ENCODE results near the gene LINGO3.

The LINGO3 gene

DNA sequence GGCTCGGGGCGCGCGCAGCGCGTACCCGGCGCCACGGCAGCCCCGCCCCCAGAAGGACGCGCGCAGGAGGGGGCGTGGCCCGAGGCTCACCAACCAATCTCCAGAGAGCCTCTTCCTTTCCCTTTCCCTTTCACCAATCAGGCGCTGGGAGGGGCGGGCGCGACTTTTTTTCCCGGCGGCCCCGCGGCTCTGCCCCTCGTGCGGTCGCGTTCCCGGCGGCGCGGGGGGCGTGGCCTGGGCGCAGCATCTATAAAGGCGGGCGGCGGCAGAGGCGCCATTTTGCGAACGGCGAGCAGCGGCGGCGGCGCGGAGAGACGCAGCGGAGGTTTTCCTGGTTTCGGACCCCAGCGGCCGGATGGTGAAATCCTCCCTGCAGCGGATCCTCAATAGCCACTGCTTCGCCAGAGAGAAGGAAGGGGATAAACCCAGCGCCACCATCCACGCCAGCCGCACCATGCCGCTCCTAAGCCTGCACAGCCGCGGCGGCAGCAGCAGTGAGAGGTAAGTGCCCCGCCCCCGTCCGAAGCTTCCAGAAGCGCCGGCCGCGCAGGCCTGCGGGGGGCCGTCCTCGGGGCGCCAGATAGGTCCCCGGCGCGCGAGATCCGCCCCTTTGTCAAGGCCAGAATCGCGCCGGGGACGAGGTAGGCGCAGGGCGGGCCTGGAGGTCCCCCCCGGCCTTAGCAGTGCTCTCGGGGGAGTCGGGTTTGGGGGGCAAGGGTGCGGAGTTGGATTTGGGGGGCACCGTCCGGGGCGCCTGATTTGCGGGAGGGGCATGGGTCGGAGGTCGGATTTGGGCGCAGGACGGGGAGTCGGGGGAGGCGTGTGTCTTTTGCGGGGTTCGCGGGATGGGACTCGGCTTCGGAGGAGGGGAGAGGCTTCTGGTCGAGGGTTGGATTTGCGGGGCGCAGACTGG lies 38.5 kb downstream of the LINGO3 start:
- peak; percentile 98 to 99 (median 99) for DNase-seq (ENCODE audit: low read depth in 3 of 3, low spot score in 1 of 3)

DNA sequence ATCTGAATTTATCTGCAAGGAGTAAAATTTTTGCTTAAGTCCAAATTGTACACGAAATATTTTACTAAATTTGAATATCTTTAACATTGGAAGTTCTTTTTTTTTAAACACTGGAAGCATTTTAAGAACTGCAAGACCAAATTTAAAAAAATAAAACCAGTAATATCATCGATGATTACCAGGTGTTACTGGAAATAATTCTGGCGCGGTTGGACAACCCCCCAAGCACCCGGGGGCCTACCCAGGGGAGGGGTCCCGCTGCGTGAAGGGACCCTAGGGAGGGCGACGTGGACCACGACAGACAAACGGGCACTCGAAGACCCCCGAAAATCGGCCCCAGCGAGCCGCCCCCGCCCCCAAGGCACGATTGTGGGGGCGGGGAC lies 39.1 kb downstream of the LINGO3 start:
- no peak for DNase-seq (ENCODE audit: low read depth in 3 of 3, low spot score in 1 of 3)

DNA sequence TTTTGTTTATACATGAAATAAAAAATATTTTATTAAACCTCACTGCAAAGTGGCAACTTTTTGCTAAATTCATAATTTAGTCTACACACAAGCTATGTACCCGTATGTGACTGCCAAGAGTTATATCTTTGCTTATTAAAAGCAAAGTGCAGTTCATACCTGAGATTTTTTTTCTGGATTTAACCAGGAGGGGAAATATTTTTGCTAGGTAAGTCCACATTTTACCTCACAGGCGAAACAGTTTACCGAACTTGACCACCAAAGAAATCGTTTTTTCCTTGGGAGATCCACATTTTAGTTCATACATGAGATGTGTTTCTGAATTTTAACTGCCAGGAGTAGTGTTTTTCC lies 39.5 kb downstream of the LINGO3 start:
- DNase-seq (ENCODE audit: low read depth in 3 of 3, low spot score in 1 of 3), result no peak

DNA sequence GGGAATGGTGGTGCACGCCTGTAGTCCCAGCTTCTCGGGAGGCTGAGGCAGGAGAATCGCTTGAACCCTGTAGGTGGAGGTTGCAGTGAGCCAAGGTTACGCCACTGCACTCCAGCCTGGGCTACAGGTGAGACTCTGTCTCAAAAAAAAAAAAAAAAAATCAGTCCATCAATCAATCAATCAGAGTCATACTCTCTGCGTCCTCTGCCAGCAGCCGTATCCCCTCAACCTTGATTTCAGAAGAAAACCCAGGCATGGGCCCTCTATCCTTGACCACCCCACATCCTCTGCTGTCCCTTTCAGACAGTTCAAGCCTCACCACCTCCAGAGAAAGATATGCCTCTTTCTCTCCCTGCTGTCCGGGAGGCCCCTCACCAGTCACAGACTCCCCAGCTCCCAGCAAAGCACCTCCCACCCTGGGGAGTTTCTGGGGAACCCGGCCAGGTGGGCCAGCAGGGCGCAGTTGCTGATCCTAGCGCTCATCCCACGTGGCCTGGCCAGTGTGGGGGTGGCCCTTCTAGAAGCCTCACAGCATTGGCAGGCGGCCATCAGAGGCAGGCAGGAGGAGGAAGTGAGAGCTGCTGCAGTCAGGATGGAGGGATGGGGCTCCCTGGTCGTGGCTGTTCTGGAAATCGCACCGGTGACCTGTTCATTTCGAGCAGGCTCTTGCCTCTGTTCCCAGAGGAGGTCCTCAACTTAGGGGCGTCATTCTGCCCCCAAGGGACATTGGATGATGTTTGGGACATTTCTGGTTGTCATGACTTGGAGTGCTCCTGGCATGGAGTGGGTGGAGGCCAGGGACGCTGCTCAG lies 41.6 kb downstream of the LINGO3 start:
- no peak for DNase-seq (ENCODE audit: low read depth in 3 of 3, low spot score in 1 of 3)

DNA sequence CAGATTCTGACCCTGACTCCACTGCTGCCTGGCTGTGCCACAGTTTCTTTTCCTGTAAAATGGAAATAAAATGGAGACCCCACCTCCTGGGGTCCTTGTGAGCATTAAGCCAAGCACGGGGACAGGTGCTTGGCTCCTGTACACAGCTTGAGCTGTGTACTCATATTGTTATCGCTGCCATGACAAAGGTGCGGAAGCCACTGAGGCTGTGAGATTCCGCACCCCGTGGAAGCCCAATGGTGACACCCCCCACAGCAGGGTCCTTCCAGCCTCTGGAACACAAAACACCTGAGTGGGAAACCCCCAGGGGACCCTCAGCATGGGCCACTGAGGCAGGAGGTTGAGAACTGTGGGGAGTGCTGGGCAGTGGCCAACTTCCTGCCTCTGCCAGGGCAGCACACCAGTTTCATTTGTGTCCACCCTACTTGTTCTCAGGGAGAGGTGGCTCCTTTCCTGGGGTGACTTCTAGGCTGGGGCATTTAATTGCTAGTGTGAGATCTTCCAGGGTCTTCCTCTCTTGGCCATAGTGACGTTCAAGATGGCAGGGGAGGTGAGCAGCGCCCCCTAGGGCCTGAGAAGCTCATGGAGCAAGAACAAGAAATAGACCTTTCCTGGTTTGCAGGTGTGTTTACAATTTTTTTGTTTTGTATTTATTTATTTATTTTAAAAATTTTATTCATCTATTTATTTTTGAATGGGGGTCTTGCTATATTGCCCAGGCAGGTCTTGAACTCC lies 46.3 kb downstream of the LINGO3 start:
- DNase-seq (ENCODE audit: low read depth in 3 of 3, low spot score in 1 of 3), result no peak

DNA sequence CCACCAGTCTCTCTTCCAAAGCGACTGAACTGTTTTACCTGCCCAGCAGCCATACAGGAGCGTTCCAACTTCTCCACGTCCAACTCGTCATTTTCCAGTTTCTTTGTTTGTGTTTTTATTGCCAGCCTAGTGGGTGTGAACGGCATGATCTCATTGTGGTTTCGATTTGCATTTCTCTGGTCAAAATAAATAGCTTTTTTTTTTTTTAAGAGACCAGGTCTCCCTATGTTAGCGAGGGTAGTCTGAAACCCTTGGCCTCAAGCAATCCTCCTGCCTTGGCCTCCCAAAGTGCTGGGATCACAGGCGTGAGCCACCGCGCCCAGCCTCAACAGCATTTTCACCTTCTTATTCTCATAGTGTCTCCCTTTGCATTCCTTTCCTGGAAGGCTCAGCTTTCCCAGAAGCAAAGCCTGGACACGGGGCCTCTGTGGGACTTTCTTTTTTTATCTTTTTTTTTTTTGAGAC lies 47.6 kb downstream of the LINGO3 start:
- no peak for DNase-seq (ENCODE audit: low read depth in 3 of 3, low spot score in 1 of 3)

DNA sequence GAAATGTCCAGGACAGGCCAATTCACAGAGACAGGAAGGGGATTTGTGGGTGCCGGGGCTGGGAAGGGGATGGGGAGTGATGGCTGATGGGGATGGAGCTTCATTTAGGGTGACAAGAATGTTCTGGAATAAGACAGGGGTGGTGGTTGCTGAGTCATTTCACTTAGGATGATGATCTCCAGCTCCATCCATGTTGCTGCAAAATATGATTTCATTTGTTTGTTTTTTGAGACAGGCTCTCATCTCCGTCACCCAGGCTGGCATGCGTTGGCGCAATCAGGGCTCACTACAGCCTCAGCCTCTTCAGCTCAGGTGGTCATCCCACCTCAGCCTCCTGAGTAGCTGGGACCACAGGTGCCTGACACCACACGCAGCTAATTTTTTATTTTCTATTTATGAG lies 48.6 kb downstream of the LINGO3 start:
- DNase-seq (ENCODE audit: low read depth in 3 of 3, low spot score in 1 of 3), result no peak
